ENCODE data around the gene CNOT11. TPM values are rescaled to one million over a fixed set of nuclear protein-coding genes. Genes with fewer than 3 reads are reported as not detected.
"Not testable (repeated sequence)": the region's sequence is repeated elsewhere in the genome, so short reads cannot be mapped to it uniquely, and the experiment has no call there.

Gene CNOT11
- polyA plus RNA-seq, 3 donors, result 51.6 to 60.6 (median 53.7) TPM

DNA sequence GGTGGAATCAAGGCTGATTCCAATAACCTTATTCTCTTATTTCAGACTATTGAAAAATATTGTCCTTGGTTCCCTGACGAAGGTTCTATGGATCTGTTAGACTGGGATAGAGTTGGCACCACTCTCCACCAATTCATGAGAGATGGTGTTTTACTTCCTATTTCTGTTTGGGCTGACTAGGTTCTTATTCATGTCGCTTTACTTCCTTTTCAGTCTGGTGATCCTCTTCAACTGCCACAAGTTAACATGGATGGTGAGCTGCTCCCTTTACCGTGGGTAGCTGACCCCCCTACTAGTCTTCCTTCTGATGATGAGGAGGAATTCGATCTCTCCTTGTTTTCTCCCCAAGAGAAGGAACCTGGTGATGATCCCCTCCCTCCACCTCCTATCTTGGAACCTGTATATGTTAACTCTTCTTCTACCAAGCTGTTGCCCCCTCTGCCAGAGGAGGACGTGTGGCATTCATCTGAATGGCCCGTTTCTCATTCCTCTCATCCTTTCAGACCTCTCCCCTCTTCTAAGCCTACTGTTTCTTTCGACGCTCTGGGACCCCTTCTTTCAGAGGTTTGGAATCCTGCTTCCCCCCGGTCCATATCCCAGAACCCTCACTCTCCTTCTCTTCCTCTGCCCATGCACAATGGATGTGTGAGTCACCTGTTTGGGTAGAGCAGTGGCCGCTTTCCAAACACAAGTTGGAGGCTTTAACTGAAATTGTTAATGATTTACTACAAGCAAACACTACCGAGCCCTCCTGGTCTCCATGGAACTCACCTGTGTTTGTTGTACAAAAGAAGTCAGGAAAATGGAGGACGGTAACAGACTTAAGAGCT, 13.5 kb upstream of the CNOT11 start:
- peak in 3 of 11 donors; percentile 53 to 59 (median 57) for DNase-seq (ENCODE audit: extremely low read depth in 1 of 11, low read depth in 9 of 11, low spot score in 4 of 11)

GRCh38 chr2:101239760-101240118, 12.9 kb upstream of the CNOT11 start:
- DNase-seq (ENCODE audit: extremely low read depth in 1 of 11, low read depth in 9 of 11, low spot score in 4 of 11), result not testable (repeated sequence)

DNA sequence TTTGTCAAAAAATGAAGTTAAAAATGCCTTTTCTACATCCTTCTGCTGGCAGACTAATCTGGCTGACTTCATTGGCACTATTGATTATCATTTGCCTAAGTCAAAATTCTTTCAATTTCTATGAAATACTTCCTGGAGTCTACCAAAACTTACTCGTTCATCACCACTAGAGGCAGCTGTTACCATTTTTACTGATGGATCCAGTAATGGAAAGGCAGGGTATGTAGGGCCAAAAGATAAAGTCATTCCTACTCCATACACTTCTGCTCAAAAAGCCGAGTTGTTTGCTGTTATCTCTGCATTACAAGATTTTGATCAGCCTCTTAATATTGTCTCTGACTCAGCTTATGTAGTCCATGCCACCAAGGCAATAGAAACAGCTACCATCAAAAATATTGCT, 12.0 kb upstream of the CNOT11 start:
- DNase-seq (ENCODE audit: extremely low read depth in 1 of 11, low read depth in 9 of 11, low spot score in 4 of 11), result not testable (repeated sequence)

GRCh38 chr2:101241158-101241557, 11.5 kb upstream of the CNOT11 start:
- DNase-seq (ENCODE audit: extremely low read depth in 1 of 11, low read depth in 9 of 11, low spot score in 4 of 11), result no peak

- not testable (repeated sequence) for DNase-seq (ENCODE audit: extremely low read depth in 1 of 11, low read depth in 9 of 11, low spot score in 4 of 11)
These were observed 8.3 kb upstream of the CNOT11 start for GRCh38 chr2:101244373-101244772.

DNA sequence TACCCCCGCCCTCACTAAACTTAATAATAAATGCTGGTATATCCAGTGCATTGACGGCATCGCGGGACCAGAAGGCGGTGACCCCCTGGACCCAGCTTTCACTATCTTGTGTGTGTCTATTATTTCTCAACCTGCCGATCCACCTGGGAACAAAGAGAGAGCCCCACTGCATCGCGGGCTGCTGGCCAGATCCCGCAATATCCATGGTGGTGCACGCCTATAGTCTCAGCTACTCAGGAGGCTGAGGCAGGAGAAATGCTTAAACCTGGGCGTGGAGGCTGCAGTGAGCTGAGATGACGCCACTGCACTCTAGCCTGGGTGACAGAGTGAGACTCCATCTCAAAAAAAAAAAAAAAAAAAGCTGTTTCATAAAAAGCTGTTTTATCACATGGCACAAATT, 7.8 kb upstream of the CNOT11 start:
- DNase-seq (ENCODE audit: extremely low read depth in 1 of 11, low read depth in 9 of 11, low spot score in 4 of 11), result not testable (repeated sequence)

GRCh38 chr2:101245468-101245867, 7.2 kb upstream of the CNOT11 start:
- DNase-seq (ENCODE audit: extremely low read depth in 1 of 11, low read depth in 9 of 11, low spot score in 4 of 11), result not testable (repeated sequence)

DNA sequence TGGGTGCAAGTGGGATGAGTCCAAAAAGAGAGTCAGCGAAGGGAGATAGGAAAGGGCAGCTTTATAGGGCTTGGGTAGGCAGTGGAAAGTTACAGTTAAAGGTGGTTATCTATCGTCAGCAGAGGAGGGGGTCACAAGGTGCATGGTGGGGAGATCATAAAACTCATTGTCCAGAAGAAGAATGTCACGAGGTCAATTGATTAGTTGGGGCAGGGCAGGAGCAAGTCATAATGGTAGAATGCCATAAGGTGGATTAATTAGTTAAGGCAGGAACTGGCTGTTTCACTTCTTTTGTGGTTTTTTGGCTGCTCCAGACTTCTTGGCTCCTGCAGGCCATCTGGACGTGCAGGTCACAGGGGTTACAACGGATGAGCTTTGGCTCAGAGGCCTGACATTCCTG, 3.9 kb upstream of the CNOT11 start:
- DNase-seq (ENCODE audit: extremely low read depth in 1 of 11, low read depth in 9 of 11, low spot score in 4 of 11), result not testable (repeated sequence)

- DNase-seq (ENCODE audit: extremely low read depth in 1 of 11, low read depth in 9 of 11, low spot score in 4 of 11), result no peak
These were observed 2.9 kb upstream of the CNOT11 start for GRCh38 chr2:101249826-101250225.

- DNase-seq (ENCODE audit: extremely low read depth in 1 of 11, low read depth in 9 of 11, low spot score in 4 of 11), result not testable (repeated sequence)
These were observed 1.4 kb upstream of the CNOT11 start for GRCh38 chr2:101251246-101251781.

DNA sequence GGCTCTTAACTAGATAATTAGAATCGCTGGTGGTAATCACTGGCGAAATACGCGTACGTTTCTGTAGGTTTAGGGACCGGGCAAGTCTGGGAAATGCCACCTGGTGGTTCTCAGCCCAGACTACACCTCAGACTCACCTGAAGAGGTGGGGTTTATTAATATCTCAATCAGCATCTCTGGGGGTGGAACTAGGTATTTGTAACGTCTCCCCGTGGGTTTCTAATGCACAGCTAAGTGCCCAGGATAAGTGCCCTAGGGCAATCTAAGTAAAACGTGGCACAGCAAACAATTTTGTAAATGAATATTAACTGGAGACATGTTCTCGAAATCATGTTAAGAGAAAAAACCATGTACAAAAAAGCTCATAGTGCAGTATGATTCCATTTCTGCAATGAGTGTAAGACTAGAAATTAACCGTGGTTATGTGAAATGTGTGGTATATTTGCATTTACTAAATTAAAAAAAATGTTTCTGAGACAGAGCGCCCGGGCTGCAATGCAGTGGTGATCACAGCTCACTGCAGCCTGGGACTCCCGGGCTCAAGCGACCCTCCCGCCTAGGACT, 760 bp upstream of the CNOT11 start:
- peak in 2 of 11 donors; percentile 19 to 35 for DNase-seq (ENCODE audit: extremely low read depth in 1 of 11, low read depth in 9 of 11, low spot score in 4 of 11)

DNA sequence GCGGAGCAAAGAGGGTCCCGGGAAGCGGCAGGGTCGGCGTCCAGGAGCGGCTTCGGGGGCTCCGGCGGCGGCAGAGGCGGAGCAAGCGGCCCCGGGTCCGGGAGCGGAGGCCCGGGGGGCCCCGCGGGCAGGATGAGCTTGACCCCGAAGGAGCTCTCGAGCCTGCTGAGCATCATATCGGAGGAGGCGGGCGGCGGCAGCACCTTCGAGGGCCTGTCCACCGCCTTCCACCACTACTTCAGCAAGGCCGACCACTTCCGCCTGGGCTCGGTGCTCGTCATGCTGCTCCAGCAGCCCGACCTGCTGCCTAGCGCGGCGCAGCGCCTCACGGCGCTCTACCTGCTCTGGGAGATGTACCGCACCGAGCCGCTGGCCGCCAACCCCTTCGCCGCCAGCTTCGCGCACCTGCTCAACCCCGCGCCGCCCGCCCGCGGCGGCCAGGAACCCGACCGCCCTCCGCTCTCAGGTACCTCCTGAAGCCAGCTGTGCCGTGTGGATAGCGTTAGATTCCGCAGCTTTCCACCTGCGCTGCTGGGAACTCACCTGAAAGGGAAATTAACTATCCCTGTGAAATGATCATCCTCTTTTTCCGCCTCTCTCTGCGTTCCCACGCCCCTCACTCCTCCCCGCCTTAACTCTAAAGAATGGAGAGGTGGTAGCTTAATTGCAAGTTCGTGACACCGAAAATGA, 472 bp downstream of the CNOT11 start:
- peak in 3 of 11 donors; percentile 27 to 34 (median 32) for DNase-seq (ENCODE audit: extremely low read depth in 1 of 11, low read depth in 9 of 11, low spot score in 4 of 11)

- no peak for DNase-seq (ENCODE audit: extremely low read depth in 1 of 11, low read depth in 9 of 11, low spot score in 4 of 11)
These were observed 1.2 kb downstream of the CNOT11 start for GRCh38 chr2:101253703-101254450.

DNA sequence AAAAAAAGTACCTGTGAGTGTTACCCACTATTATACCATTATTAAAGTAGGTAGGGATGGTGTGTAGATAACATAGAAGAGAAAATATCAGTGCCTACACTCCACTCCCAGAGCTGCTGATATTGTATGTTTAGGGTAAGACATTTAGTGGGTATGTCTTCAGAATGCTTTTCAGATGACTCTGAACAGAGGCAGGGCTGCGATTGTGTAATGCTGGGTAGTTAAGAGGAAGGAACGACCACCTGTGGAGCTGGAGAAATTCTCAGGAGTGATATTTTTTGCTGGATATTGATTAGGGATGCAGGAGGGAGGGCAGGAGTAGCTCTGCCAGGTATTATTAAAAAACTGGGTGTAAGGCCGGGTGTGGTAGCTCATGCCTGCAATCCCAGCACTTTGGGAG, 2.8 kb downstream of the CNOT11 start:
- no peak for DNase-seq (ENCODE audit: extremely low read depth in 1 of 11, low read depth in 9 of 11, low spot score in 4 of 11)

- no peak for DNase-seq (ENCODE audit: extremely low read depth in 1 of 11, low read depth in 9 of 11, low spot score in 4 of 11)
These were observed 3.6 kb downstream of the CNOT11 start for GRCh38 chr2:101256316-101256715.

DNA sequence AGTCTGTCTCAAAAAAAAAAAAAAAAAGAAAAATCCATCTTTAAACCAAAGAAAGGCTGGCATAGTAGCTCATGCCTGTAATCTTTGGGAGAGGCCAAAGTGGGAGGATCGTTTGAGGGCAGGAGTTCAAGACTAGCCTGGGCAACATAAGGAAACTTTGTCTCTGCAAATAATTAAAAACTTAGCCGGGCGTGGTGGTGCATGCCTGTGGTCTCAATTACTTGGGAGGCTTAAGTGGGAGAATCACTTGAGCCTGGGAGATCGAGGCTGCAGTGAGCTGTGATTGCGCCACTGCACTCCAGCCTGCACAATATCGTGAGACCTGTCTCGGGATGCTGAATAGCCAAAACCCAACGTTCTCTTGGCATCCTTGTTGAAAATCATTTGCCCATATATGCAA, 6.1 kb downstream of the CNOT11 start:
- no peak for DNase-seq (ENCODE audit: extremely low read depth in 1 of 11, low read depth in 9 of 11, low spot score in 4 of 11)

DNA sequence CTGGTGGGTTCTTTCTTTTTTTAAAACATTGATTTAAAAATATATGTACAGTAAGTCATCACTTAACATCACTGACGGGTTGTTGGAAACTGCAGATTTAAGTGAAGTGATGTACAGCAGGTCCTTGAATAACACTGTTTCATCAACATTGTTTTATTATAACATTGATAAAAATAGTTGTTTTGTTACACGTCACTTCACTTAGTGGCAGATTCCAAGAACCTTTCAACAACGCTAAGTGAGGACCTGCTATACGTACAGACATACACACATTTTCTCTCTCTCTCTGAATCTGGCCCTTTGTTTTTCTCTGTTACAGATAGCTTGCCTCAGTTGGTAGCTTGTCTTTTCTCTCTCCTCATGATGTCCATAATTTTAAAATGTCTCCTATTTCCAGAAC, 9.5 kb downstream of the CNOT11 start:
- DNase-seq (ENCODE audit: extremely low read depth in 1 of 11, low read depth in 9 of 11, low spot score in 4 of 11), result no peak

DNA sequence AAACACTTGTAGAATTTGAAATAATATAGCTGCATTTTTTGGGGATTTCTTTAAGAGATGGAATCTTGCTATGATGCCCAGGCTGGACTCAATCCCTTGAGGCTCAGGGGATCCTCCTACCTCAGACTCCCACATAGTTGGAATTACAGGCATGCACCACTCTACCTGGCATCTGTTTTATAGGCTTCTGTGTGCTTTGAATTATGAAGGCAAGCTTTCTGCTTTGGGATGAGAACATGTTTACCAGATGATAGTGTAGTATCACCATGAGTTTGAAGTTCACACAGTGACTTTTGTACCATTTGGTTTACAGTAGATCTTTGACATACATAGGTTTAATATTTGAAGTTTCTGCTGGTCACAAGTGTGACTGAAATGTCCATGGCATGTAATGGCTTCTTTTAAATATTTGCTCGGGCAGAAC, 10.7 kb downstream of the CNOT11 start:
- DNase-seq (ENCODE audit: extremely low read depth in 1 of 11, low read depth in 9 of 11, low spot score in 4 of 11), result no peak

DNA sequence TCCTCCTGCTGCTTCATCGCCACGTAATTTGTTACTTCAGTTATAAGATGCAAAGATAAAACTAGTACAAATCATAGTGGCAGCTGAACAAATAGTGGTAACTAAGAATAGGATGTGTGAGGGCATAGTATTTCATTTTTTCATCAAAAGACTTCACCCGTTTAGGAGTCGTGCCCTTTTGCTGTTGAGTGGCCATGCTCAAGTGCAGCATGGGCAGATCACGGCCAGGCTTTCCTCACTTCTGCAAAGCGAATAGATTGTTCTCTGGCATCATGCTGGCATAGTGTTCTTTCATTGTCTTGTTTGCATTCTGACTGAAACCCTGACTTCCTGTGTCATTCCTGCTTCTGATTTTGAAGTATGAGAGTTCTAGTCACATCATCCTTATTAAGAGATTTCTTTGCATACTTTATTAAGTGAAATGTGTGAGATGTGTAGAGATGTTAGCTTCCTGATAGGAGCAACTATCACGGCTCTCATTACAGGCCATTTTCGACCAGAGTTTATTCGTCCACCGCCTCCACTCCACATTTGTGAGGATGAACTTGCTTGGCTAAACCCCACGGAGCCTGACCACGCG, 11.8 kb downstream of the CNOT11 start:
- no peak for DNase-seq (ENCODE audit: extremely low read depth in 1 of 11, low read depth in 9 of 11, low spot score in 4 of 11)

All from renal cortex interstitium (tissue), 11 donors.